Stimulated activated CD8-positive, alpha-beta memory T cell treated with anti-CD3 and anti-CD28 coated beads, Interleukin-12 subunit alpha, Interleukin-12 subunit beta, amount 100 ng/mL, for 1 hour (primary cell): ENCODE data around the gene TNKS1BP1.
"Not testable (repeated sequence)": the region's sequence is repeated elsewhere in the genome, so short reads cannot be mapped to it uniquely, and the experiment has no call there.

ENCODE experiments used
- DNase-seq: peaks from one replicate; pipeline ENCODE4 v3.0.0-alpha.2; 2020; ENCODE audit warnings: low read depth

The TNKS1BP1 gene

DNA sequence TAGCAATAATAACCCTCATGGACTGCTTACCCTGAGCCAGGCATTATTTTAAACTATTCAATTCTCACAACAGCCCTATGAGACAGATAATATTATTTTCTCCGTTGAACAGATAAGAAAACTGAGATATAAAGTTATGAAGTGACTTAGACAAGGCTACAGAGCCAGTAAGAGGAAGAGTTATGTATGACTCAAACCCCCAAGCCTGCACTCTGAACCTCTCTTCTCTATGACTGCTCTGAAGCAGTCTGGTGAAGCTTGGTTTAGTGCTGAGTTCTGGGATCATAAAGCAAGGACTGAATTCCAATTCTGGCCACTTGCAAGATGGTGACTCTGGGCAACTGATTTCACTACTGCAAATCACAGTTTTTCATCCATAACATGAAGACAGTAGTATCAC is 34.5 kb downstream of the TNKS1BP1 start:
- no peak for DNase-seq

DNA sequence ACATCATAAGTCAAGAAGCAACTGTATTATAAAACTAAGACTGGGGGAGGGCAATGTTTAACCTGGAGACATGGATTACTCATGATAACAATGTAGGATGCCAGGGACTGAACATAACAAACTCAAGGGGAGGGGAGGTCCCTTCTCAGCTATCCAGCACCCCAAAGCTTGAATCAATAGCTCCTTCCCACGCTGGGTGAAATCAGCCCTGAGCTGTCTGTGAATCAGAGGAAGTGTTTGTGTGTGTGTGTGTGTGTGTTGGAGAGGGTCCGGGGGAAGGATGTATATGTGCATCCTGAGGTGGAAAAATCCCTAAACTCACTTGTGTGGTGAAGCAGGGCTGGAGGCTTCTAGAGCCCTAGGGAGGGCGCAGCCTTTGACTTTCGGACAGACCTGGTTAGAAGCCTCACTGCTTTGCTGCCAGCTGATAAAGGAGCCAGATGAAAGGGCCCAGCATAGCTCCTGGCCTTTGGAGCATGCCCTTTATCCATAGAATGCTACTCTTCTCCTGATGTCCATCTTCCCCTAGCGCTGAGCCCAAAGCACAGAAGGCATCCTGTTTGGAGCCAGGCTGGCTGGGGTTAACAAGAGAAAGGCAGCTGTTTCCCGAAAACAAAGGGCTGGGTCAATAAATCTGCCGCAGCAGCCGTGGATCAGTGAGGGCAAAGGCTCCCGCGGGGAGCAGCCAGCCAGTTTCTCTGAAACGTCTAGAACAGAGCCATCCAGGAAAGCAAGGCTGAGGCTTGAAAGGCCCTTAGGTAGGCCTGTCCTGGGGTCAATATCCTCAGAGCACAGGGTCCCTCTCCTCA is 35.8 kb downstream of the TNKS1BP1 start:
- no peak for DNase-seq

DNA sequence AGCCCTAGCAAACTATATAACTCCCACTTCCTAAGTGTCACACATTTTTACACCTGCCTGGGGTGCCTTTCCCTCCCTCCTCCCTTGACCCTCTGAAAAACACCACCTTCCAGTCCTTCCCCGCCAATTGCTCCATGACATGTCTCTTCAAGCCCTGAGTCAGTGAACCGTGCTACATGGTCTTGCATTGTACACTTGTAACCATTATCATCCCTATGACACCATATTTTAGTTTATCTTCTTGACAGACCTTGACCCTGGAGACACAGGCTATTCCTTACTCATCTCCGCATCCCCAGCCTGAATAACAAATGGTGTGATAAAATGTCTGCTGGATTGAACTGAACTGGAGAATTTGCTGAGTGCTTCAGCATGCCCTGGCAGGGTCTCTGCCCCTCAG is 36.9 kb downstream of the TNKS1BP1 start:
- DNase-seq = no peak

DNA sequence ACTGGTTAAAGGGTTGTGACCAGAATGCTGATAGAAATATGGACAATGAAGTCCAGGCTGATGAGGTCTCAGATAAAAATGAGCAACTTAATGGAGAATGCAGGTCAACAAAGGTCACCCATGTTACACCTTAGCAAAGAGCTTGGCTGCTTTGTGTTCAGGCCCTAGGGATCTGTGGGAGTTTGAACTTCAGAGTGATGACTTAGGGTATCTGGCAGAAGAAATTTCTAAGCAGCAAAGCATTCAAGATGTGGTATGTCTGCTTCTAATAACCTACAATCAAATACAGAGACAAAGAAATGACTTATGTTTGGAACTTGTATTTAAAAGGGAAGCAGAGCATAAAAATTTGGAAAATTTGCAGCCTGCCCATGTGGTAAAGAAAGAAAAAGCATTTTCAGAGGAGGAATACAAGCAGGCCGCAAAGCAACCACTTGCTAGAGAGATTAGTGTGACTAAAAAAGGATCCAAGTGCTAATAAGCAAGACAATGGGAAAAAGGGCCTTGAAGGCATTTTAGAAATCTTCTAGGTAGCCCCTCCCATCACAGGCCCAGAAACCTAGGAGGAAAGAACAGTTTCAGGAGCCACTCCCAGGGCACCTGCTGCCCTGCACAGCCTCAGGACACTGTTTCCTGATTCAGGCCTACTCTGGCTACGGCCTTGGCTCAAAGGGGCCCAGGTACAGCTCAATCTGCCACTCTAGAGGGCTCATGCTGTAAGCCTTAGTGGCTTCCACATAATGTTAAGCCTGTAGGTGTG is 41.3 kb downstream of the TNKS1BP1 start:
- no peak for DNase-seq

DNA sequence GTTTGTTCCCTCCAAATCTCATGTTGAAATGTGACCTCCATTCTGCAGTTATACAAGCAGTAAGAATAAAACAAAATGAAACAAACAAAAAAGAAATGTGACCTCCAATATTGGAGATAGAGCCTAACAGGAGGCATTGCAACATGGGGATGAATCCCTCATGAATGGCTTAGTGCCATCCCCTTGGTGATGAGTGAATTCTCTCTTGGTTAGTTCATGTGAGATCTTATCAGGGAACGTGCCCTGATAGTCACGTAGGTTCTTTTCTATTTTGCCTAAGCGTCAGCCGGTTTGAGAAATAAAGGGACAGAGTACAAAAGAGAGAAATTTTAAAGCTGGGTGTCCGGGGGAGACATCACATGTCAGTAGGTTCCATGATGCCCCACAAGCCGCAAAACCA is 43.2 kb downstream of the TNKS1BP1 start:
- not testable (repeated sequence) for DNase-seq

DNA sequence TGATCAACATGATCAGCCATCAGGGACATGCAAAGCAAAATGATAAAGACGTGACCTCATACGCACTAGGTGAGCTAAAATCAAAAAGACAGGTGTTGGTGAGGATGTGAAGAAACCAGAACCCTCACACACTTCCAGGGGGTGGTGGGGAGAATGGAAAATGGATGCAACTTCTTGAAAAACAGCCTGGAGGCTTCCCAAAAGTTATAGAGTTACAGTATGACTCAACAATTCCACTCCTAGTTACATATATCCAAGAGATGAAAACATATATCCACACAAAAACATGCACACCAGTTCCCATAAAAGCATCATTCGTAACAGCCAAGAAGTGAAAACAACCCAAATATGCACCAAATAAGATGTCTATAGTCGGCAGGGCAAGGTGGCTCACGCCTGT is 45.6 kb downstream of the TNKS1BP1 start:
- no peak for DNase-seq

DNA sequence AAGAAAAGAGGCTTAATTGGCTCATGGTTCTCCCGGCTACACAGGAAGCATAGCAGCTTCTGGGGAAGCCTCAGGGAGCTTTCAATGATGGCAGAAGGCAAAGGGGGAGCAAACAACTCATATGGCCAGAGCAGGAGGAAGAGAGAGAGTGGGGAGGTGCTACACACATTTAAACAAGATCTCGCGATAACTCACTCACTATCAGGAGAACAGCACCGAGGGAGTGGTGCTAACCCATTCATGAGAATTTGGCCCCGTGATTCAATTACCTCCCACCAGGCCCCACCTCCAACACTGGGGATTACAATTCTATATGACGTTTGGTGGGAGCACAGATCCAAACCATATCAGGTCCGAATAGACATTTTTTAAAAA is 46.0 kb downstream of the TNKS1BP1 start:
- no peak for DNase-seq

DNA sequence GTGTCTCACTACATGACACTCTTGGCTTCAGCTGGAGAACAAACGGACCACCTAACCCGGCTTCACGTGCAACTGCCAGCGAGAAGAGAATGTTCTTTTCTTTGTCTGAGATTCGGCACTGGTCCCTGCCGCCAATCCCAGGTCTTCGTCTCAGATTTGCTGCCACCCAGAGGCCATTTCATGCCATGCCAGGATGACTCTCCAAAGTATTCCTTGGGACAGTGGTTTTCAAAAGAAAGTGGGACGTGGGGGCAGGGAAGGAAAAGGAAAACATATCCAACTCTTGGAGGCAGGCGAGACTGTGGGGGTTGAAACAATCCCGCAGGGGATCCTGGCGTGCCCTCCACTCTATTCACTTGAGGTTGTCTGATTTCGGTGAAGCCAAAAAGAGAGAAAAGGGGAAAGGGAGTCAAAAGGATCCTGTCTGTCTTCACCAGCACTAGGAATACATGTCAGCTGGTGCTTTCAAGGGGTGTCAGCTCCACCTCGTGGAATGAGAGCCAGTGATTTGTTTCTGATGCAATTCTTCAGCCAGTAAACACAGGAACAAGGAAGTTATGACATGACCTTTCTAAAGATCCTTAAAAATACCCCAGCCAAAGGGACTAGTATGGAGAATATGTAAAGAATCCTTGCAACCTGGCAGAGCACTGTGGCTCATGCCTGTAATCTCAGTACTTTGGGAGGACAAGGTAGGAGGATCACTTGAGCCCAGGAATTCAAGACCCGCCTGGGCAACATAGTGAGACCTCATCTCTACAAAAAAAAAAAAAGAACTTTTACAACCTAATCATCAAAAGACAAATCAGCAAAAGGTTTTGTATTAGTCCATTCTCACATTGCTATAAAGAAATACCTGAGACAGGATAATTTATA is 46.7 kb downstream of the TNKS1BP1 start:
- peak; percentile 1 for DNase-seq

DNA sequence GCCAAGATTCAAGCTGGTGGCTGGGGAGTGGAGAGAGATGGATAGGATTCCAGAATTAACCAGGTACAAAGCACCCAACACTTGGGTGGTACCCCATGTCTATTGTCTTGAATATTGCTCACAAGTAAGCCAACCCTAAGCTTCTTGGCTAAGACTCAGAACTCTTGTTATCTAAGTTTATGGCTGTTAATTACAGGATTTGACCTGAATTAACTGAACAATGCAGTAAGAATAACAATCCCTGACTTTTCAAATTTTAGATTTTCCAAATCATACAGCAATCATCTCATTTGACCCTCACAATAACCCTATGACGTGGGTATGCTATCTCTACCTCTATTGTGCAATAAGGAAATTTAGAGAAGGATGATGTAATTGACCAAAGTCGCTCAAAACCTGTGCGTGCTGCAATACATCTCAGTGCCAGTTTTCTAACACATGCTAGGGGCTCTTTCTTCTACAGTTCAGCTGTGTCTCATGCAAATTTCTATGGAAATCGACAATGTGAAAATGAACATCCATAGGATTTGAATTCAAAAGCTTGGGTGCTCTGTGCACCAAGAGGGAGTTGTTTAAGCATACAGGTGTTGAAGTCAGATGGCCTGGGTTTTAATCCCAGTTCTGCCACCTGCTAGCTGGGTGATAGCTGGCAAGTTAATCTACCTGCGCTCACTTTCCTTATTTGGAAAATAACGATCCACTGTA is 47.6 kb downstream of the TNKS1BP1 start:
- DNase-seq = no peak

DNA sequence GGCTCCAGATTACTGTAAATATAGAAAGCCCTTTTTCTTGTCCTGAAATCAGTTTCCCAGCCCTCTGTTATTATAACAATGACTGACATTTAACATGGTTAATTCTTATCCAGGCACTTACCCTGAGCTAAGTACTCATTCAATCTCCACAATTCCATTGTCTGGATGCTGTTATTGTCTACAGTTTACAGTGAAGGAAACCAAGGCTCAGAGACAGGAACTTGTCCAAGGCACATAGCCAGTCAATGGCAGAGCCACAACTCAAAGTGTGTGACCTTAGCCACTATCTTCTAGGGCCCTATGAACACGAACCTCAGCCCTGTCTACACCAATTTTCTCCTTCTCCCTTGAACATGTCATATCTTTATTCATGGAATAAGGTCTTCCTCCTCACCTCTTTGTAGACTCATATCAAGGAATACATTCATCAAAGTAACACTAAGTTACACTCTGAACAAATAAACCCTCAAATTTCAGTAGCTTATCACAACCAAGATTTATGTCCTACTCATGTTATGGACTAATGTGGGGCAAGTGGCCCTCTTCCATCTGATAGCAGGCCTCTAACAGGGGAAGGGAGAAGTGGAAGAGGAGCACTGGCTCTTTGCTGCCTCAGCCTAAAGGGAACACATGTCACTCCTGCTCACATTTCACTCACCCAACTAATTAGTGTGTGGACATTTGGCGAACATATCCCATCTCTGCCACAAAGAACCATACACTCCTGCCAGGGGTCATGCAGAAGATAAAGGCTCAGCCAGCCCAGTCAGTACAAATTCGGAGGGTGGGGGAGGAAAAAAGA is 48.4 kb downstream of the TNKS1BP1 start:
- no peak for DNase-seq

DNA sequence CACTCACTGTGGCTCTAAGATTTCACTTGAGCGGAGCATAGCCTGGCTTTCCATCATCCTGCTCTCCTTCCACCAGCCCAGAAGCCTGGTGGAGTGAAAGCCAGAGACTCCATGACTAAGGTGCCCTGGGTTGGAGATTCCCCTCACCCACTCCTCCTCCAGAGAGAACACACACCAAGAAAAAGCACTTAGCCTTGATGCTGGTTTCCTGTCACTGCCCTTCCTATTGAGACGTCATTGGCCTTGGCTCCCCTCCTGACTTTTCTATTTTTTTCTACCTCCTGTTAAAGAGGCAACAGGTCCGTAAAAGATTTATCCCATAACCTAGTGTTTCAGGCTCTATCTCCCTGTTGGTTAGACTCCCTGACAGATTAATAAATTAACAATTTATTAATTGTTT is 49.2 kb downstream of the TNKS1BP1 start:
- DNase-seq = no peak

DNA sequence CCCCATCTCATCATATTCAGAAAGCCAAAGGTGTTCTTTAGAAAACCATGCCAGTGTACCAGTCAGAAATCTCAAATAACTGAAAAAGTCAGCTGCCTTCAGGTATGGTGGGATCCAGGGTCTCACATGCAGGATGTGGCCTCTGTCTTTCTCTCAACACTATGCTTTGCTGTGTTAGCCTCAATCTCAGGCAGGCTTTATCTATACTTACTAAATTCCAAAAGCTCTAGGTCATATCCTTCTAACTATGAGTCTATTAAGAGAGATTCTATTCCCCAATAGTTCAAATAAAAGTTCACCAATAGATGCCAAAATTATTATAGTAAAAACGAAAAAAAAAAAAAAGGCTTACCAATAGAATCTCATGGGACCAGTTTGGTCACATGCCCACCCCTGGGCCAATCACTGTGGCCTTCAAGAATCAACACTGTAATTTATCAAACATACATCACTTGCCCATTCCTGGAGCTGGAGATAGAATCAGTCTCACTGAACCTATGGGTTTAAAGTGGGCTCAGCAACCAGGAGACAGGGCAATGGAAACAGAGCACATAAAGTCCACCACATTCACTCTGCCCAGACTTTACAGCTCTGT is 49.8 kb downstream of the TNKS1BP1 start:
- no peak for DNase-seq

DNA sequence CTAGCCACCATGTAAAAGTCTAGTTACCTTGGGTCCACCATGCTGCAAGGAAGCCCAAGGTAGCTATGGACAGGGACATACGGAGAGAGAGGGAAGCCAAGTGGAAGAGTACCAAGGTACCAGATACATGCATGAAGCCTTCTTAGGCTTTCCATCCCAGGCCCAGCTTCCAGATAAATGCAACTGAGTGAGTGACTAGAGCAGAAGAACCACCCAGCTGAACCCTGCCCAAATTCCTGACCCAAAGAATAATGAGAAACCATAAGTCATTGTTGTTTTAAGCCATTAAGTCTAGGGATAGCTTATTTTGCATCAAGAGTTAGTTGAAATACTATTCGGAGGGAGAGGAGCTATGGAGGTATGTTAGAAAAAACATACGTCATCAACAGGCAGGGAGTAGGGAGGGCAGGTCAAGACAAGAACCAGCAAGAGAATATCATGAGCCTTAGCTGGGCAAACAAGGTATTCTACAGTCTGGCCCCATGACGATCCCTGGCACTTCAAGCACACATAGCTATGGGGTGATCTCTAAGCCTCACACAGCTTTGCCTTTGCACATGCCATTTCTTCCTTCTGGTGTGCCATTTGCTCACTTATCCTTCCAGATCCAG is 51.2 kb downstream of the TNKS1BP1 start:
- DNase-seq = no peak

DNA sequence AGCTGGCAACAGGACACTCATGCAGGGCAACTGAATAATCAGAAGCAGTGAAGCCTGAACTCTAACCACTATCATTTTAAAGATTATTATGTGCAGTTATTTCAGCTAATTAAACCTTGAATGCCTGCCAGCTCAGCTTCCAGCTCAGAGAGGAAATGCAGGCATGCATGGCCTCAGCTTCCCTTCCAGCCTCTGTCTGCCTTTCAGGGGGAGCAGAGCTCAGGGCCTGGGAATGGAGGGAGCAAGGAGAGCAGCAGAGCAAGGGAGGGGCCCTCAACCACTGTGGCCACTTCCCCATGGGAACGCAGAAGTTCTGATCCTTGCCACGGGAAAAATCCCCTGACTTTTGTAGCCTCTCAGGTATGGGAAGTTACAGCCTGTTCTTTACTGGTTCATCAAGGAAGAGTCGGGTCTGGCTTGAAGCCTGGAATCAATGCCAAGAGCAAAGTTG is 55.2 kb downstream of the TNKS1BP1 start:
- DNase-seq = no peak

DNA sequence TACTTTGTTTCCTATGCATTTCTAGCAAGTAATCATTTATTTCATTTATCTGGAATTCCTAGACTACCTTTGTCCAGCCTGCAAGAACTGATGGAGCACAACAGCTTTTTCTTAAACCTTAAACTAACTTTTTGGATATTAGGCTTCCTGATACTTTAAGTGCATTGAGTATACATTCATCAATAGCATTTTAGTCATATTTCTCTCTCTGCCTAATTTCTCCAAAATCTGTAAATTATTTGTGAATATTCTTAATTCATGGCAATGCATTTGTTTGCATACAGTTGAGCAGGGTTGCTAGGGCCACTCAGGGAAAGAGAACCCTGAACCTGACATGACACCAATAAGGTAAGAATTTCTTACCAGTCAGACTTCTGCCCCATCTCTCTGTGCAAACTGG is 58.6 kb downstream of the TNKS1BP1 start:
- DNase-seq = no peak

DNA sequence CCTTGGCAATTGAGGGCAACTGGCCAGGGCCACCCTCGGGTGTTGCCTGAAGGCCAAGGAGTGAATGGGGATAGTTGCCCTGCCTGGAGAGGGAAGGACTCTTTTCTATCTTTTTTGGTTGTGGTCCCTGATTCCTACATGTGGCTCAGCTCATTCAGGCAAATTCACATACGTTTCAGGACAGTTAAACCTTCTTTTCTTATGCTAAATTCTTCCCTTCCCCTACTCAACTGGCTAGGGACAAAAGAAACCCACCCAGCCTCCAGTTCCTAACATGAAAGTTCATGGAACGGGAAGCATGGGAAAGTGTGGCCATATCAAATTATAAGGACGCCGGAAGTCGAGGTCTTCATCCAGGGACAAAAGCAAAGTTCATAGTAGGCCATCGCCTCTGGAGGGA is 61.4 kb downstream of the TNKS1BP1 start:
- DNase-seq = no peak

DNA sequence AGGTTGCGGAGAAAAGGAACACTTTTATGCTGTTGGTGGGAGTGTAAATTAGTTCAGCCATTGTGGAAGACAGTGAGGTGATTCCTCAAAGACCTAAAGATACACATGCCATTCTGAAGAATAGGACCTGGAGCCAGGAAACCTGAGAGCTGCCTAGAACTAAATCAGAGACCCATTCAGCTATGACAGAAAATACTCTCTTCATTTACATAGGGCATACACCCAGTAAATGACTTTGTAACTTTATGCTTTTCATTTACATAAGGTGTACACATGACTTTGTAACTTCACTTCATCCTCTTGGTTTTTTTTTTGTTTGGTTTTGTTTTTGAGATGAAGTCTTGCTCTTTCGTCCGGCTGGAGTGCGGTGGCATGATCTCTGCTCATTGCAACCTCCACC is 62.6 kb downstream of the TNKS1BP1 start:
- DNase-seq = no peak

DNA sequence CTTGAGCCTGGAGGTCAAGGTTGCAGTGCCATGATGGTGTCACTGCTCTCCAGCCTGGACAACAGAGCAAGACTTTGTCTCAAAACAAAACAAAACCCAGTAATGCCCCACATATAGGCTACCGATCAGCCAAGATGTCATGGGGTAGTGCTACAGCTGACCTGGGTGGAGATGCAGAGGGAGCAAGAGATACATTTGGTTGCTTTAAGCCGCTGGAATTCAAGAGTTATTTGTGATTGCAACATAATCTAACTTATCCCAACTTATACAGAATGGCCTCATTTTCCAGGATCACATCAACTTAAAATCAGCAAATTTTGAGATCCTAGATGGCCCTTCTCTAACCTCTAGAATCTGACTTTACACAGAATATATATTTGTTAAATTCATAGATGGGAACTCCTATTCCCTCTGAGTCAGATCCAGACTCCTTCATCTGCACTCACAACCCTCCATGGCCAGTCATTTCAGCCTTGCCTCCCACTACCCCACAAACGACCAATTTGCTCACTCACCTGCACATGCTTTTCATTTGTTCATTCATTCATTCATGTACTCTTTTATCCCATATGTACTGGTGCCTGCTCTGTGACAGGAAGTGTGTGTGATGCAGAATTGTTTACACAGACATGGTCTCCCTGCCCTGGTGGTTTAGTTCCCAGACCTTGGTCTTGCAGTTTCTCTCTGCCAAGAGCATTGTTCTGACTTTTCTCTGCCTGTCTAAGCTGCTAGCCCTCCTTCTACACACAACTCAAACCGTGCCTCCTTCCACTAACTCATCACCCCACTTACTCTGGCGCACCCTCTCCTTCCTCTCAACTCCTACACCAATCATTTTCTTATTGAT is 63.6 kb downstream of the TNKS1BP1 start:
- DNase-seq = no peak

DNA sequence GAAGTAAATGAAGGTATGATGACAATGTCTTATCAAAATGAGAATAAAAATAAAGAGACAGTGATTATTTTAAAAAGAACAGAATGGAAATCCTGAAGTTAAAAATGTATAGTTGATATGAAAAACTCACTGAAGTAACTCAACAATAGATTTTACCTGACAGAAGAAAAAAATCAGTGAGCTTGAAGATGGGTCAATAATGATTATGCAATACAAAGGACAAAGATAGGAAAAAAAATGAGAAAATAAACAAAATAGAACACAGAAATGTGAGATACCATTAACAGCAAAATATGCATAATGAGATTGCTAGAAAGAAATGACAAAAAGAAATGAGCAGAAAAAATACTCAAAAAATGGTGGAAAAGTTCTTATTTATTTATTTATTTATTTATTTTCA is 68.6 kb downstream of the TNKS1BP1 start:
- no peak for DNase-seq
